Fibroblast of skin of left quadriceps (primary cell): Measurements from ENCODE around the gene NFAM1.
A peak's percentile ranks its signal among the peaks of the same experiment; 100 is the strongest.

Experiments used
- DNase-seq, 2 experiments: peaks; one replicate each; pipeline ENCODE4 v3.0.0-alpha.2; 2013; ENCODE audit warnings: low read depth in 2 of 2

The NFAM1 gene

DNA sequence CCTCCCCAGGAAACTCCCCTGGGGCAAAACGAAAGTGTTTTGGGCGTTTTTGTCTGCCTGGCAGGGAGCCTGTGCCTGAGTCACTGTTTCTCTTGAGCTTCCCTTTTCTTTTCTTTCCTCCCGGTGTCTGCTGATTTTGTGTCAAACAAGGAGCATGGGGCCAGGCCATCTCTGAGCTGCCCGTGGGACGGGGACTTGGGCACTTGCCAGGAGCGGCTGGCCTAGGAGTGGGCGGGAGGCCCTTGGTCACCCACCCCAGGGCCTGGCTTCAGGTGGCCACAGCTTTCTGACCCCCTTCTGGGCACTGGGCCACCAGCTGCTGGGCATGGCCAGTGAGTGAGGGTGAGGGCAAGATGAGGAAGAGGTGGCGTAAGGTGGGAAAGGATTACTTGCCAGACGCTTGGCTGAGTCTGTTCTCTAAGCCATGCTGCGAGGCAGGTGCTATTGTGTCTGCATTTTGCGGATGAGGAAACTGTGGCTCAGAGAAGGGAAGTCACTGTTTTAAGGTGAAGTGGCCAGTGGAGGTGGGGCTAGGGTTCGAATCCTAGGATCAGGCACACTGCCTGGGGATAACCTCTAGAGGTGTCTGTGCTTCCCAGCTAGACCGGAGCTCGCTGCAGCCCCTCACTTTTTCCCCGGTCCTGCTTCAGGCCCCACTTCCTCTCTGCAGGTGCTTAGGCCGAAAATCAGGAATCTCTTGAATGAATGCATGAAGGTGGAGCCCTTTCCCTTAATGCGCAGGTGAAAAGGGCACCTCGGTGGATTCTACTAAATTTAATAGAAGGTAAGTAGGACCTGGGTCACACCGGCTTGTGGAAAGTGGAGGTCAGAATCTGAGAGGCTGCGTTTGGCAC is 7.8 kb upstream of the NFAM1 start:
- no peak for DNase-seq

DNA sequence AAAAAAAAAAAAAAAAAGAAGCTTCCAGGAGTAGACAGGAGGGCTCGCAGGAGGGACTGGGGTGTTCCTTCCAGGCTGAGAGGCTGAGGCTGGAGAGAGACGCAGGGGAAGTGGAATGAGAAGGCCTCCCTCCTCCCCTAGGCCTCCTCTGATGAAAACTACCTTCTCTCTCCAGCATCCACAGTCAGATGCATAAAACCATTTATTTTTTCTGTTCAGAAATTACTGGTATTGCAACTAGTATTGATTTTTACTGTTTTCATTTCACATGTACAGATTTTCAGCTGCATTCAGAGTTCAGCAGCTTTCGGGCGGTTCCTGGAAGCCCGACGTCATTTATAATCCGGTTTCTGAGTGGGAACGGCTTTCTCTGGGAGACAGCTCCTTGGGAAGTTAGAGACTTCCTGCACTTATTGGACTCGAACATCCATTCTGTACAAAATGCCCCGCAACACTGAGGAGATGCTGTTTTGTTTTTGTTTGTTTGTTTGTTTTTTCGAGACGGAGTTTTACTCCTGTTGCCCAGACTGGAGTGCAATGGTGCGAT is 6.9 kb upstream of the NFAM1 start:
- no peak for DNase-seq

DNA sequence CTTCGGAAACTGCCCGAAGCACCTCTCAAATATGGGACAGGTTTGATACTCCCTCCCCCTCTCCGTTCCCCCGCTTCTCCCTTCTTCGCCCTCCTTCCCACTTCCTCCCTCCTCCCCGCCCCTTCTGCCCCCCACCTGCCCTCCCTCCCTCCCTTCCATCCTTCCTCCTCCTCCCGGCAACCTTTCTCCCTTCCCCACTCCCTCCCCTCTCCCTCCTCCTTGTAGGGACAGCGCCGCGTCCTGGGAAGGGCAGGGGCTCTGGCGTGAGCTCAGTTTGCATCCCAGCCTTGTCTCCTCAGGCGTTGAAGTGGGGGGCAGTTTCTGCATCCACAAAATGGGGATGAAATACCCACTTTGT is 6.1 kb upstream of the NFAM1 start:
- DNase-seq: no peak

DNA sequence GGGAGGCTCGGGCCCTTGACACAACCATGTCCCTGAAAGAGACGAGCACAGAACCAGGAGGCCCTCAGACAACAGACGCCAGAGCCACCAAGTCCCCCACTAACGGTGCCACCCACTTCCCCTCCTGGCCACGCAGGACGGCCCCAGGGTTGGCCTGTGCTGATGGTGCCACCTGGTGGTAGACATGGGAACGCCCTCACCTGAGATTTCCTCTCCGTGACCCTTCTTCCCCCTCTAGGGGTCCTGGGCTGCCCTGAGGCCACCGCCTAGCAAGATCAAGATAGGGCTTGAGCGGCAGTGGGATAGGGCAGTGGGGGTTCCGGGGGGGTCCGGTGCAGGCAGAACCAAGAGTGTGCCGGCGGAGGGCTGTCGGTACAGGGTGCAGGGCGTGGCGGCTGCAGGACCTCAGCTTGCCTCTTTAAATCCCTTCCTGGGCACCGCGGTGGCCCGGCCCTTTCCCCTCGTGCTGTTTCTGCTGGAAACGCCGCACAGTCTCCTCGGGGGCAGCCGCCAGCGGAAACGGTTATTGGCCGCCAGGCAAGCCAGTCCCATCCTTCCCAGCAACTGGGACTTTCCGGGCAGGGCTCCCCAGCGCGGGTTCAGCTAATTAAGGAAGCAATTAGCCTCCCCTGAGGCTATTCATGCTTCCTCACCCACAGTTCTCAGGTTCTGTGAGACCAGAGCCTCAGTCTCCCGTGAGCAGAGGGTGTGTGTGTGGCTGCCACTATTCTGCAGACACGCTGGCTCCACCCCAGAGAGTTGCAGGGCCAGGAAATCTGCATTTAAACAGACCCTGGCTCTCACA is 5.5 kb upstream of the NFAM1 start:
- peak; percentile 11 to 12 for DNase-seq

DNA sequence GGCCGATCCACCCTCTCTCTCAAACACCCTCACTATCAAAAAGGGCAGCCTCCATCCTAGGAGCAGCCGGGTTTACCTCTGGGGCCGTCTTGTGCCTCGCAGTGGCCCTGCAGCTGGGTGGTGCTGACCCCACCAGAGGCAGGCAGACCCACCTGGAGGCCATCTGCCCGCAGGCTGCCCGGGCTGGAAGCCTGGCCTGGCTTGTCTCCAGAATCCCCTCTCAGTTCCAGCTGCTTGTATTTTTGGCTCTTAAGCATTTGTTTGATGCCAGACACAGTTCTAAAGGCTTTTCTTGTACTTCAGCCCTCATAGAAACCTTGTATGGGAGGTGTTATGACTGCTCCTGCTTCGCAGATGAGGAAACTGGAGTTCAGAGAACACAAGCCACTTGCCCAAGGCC is 4.2 kb upstream of the NFAM1 start:
- DNase-seq: no peak

DNA sequence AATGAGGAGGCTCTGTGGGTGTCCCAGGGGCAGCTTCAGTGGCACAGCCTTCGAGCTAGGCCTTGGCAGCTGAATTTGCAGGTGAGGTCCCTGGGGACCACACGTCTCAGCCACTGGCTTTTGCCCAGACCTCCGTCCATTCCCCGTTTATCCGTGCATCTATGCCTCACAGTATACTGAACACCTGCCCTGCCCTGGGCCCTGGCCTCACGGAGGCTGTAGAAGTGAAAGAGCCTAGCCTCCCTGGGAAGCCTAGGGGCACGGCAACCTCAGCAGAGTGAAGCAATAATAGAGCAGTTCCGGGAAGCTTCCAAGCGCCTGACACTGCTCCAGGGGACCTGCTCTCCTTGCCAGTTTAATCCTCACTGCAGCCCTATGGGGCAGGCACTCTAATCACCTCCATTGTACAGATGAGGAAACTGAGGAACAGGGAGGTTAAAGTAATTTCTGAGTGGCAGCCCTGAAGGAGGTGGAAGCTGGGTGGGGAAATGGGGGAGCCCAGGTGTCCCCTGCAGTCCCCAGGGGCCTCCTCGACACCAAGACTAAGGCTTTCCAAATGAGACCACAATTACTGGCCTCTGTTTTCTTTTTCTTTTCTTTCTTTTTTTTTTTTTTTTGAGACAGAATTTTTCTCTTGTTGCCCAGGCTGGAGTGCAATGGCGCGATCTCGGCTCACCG is 2.7 kb upstream of the NFAM1 start:
- DNase-seq: no peak

DNA sequence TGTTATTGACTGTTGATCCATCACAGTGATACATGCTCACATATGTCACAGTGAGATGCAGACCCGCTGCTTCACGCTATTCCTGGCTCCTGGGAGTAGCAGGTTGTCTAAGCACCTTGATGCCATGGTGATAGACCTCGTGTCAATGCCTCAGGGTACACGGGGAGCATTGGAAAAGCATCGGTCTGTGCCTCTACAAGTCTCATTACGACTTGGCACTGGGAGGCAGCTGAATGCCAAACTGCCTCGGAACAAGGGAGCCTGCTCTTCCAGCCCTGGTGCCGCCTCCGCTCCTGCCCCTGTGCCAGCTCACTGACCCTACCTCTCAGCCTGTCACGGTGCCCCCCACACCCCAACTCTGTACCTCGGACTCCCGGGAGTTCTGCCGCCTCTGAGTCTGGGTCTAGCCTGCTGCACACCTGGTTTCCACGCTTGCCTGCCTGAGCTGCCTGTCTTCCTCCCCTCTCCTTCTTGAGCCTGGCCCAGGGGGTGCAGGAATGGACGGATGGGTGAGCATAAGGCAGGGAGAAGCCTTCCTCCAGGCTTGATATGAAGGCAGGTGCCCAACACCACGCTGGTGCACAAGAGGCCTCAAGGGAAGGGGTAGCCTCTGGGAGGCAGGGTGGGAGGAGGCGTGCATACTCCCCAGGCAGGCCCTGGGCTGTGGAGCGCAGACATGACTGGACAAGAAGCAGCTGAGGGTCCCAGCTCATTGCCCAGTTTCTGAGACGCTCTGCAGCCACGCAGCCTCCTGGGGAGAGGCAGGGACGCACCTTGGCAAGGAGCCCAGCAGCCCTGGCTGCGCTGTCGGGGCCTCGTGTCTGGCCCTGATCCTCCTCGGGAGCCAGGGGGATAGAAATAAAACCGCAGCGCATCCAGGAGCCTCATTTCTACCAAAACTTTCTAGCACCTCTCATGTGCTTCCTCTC is 1.8 kb upstream of the NFAM1 start:
- no peak for DNase-seq

DNA sequence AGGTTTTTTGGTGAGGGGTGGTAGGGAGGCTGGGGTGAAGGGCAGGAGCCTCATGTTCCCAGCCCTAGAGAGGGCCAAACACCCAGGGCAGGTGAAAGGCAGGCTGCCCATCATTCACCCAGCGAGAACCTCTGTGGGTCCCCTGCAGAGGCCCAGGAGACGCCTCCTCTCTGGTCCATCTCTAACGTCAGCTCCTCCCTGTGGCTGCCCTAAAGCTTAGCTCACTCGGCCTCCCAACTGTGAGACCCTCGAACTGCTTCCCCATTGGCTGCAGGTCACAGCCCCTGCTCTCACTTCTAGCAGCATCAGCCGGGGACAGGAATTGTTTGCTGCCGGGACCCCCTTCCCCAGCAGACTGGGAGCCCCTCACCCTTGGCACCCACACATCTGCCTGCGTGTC is 615 bp upstream of the NFAM1 start:
- no peak for DNase-seq

DNA sequence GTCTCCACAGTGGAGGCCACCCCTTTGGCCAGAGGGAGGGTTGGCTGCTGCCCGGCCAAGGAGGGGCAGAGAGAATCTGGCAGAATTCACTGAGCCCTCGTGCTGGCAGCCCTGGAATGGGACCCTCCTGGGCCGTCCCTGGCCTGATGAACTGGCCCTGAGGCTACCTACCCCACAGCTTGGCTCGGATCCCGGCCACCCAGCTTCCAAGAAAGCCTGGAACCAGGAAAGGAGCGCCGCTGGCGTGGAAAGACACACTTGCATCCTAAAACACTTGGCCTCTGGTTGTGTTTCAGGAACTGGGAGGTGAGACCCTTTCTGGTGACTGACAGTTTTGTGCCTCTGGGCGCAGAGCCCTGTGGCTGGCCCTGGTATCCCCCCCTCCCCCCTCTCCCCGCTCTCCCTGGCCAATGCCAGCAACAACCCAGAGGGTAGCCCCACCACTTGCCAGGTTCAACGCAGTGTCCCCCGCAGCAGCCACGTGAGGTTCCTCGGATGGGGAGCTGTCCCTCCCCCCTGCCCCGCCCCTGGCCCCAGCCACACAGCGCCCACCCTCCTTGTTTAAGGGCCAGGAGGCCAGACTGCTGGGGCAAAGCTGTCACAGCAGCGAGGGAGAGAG is 693 bp downstream of the NFAM1 start:
- DNase-seq: no peak

DNA sequence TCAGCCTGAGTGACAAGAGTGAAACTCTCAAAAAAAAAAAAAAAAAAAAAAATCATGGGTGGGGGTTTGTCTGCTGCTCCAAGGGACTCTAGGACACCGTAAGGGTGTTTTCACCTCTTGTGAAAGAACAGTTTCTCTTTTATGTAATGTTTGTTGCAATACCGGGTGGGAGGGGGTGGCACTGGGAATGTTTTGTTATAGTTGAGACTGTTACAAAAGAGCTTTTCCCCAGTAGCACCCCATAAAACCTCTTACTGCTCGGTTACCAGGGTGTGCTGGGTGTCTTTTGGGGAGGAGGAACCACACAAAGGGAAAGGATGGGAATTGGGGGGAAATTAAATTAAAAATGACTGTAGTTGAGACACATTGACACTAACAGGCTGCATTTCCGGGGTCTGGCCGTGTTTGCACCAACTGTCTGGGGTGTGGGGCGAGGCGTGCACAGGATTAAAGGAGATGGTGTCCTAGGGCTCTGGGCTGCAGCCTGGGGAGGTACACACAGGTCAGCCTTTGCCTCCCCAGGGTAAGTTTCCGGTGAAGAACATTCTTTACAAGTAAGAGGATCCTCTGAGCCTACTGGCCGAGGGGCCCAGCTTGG is 1.6 kb downstream of the NFAM1 start:
- DNase-seq: no peak

DNA sequence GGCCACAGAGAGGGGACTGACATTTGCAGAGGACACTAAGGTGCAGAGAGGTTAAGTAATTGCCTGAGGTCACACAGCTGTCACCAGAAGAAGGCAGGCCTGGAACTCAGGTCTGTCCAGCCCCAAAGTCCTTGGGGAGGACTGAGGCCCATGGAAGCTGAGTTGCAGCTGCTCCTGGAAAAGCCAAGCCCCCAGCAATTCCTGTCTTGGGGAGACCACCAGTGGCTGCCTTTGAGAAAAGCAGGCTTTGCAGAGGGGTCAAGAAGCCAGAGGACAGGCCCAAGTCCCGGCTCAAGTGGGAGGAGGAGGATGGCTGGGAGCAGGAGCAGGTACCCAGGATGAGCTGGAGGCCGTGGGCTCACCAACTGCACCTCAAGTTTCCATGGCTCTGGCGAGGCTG is 3.4 kb downstream of the NFAM1 start:
- no peak for DNase-seq

DNA sequence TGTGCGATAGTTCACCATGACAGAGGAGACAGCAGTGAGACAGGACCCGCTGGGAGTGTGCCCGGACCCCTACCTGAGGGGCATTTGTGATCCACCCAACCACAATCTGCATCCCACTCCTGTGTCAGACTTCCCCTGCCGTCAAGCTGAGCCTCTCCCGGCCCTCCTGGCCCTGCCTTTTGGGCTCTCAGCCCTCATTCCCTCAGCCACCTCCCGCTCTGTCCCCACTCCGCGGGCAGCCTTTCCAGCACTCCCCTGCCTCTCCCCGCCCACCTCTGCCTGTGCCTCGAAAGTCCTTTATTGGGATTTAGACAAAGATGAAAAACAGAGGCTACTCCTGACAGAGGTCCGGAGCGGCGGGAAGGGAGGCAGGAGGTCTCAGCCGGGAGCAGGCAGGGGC is 4.2 kb downstream of the NFAM1 start:
- DNase-seq: no peak

DNA sequence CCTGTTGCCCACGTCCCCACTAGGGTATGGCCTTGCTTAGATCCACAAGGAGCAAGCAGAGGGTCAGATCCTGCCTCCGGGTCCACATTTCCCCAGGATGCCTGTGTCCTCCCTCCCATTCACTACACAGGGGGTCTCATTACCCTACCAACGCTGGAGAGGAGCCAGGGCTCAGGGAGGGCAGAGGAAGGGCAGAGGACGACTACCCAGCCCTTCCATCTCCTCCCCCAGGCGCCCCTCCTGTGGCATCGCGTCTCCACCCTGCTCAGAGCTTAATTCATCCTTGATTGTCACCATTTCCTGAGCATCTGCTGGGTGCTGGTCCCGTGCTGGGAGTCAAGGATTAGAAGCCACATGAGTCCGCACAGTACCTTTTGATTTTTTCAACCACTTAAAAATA is 5.0 kb downstream of the NFAM1 start:
- no peak for DNase-seq

DNA sequence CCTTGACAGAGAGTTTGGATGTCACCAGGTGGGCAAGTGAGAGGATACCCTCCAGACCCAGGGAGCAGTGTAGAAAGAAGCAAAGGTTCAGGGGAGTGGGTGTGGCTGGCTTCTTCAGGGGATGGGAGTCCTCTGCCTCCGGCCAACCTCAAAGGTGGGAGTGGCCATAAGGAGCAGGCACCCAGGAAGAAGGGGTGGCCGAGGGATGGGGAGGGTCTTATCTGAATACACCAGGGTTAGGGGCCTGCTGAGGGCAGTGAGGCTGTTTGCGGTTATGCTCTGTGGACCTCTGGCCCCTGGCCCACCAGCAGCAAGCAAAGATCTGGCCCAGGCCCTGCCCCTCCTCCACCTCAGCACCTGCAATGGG is 6.2 kb downstream of the NFAM1 start:
- DNase-seq: no peak

DNA sequence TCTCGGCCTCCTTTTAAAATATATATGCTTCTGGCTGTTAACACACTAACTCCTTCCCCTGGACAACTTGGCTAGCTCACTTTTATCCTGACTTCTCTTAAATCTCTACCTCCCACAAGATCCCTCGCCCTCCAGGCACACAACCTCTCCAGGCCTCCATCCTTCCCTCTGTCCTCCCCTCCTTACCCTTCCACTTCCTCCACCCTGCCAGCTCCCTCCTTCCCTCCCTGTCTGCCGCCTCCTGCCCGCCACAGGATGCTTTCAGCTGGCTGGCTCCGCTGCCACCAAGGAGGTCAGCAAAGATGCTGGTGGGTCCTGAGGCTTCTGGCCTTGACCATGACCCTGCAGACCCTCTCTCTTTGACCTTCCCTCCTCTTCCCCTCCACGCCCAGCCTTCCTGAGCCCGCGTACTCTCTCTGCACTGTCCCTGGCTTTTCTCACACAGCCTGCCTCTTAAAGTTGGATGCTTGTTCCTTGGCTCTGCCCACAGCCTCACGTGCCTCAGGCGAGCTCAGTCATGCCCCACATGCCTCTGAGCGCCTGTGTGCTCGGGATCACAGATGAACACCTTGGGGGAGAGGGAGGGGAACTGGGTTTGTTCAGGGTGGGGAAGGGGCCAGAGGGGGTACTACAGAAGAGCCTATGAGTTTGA is 6.7 kb downstream of the NFAM1 start:
- no peak for DNase-seq

DNA sequence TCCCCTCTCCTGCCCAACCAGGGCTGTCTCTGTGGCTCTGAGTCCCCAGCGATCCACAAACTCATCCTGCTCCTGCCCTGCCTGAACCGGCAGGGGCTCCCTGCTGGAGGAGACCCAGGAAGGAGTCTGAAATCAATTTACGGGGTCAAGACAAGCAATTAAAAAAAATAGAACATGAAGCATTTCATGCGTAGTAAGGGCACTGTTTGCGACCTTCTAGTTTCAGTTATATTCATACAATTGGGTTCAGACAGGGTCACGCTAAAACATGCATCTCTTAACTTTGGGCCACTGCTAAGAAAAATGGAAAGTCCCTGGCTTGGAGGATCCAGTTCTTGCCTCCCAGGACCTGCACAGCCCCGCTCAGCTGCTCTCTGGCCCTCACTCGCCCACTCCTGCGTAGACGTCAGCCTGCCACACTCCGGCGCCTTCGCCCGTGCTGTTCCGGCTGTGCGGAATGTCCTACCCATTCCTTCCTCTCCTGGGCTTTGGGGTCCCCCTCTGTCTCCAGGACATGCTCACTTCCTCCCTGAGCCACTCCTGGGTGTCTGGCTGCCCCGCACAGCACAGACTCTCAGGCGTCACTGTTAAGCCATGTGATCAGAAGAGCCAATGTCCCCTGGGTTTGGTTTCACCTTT is 12.8 kb downstream of the NFAM1 start:
- DNase-seq: no peak

DNA sequence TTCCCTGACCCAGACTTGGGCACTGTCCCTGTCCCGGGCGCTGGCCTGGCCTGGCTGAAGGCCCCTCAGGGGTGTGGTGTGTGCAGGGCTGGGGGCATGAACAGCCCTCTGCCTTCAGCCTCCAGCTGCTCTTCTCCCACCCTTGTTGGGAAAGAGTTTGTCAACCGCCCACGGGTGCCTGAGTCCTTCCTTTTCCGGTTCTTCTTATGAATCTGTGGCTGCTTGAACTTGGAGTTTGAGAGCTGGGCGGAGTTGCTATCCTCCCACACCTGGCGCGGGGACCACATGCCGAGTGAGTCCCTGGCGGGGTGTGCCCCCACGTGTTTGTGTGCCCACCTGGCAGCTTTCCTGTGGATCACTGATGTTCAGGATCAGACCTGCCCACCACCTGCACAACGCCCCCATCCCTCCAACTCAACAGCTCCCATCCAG is 13.4 kb downstream of the NFAM1 start:
- DNase-seq: no peak

DNA sequence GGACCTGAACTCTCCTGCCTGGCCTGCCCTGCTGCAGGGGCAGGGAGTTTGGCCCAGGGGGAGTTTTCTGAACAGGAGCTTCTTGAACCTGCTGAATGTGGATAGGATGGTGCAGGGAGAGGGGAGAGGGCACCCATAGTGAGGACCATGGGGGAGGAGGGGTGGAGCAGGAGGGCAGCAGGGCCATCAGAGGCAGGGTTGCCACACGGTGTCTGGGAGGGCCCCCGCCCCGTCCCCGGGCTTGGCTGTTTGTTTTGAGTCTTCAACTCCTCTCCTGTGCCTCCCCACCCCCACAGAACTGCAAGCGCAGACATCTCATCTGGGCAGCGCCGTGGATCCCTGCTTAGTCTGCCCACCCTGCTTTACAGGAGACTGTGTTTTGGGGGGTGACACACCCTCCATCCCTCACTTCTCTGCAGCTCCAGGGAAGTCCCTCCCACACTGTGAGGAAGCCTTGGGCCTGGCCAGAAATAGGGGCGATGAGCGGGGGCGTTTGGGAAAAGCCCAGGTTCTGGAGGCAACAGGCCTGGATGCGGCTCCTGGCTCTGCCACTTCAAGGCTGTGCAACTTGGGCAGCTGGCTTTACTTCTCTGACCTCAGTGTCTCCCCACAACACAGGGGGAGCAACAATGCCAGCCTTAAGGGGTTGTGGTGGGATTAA is 14.4 kb downstream of the NFAM1 start:
- no peak for DNase-seq

DNA sequence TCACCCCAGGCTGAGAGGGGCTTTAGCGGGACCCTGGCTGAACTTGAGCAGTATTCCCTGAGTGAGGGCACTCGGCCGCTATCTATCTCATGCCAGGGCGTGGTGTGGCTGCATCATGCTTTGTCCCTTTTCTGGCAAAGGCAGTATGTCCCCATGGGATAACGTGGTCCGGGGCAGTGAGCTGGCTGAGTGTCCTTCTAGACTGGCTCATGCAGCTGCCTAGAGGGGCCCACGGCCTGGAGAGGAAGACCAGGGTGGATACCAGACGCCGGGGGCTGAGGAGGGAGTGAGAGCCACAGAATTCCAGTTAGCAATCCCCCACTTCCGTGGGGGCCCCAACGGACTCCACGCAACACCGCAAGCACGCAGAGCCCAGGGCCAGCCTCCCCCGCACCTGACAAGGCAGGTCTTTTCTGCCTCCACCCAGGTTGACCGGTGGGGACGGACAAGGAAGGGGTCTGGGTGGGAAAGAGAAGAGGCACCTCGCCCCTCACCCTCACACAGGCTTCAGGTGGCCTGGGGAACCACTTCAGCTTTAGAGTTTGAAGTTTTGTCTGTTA is 15.5 kb downstream of the NFAM1 start:
- no peak for DNase-seq
